ENCODE data around the gene EHD3. TPM values are rescaled to one million over a fixed set of nuclear protein-coding genes. Genes with fewer than 3 reads are reported as not detected.
A peak's percentile ranks its signal among the peaks of the same experiment; 100 is the strongest.

The EHD3 gene
- total RNA-seq, 1 experiment from 2014 or later, result 152 TPM

- Histone ChIP-seq H3K36me3 (ENCODE audit: insufficient read depth, low read length) (no peaks in the 10 kb centered on the region), H3K27me3 (ENCODE audit: low read length) (no peaks in the 10 kb centered on the region), H3K9ac (ENCODE audit: low read length) (peak overlapping the region; percentile 34; the same call in 1 of the 2 replicates), H3K4me3 (ENCODE audit: low read length) (no peak overlapping the region; the same call in 1 of the 2 replicates), H3K9me2 (replicated peaks; ENCODE audit: insufficient read depth, low read length) (no peaks in the 10 kb centered on the region), H3K9me3 (ENCODE audit: low read length) (no peaks in the 10 kb centered on the region), H2AFZ (ENCODE audit: low read length) (0 out of 2 replicates have a peak overlapping the region, but pooled peaks have one; percentile 2), H3K4me1 (ENCODE audit: low read length) (peaks cover 65% of the 10 kb centered on the region), H3K27ac (ENCODE audit: low read length) (peak overlapping the region; percentile 57), H4K20me1 (ENCODE audit: insufficient read depth, low read depth, low read length) (no peaks in the 10 kb centered on the region), H3K4me2 (ENCODE audit: low read depth, low read length, poor library complexity, severe bottlenecking) (peak overlapping the region; percentile 42), H3K79me2 (ENCODE audit: low read length) (no peaks in the 10 kb centered on the region)
- no peak for DNase-seq
These were observed 19.5 kb upstream of the EHD3 start for GRCh38 chr2:31214444-31214915.

GRCh38 chr2:31216734-31217133 lies 17.2 kb upstream of the EHD3 start:
- H2AFZ ChIP-seq (ENCODE audit: low read length), result no peak overlapping the region
- no peaks in the 10 kb centered on the region for H3K36me3 ChIP-seq (ENCODE audit: insufficient read depth, low read length)
- no peak overlapping the region for H3K4me3 ChIP-seq (ENCODE audit: low read length)
- H3K79me2 ChIP-seq (ENCODE audit: low read length), result no peaks in the 10 kb centered on the region
- H3K9me2 ChIP-seq (replicated peaks; ENCODE audit: insufficient read depth, low read length), result no peaks in the 10 kb centered on the region
- no peak for DNase-seq
- no peak overlapping the region for H3K27ac ChIP-seq (ENCODE audit: low read length)
- H4K20me1 ChIP-seq (ENCODE audit: insufficient read depth, low read depth, low read length), result no peaks in the 10 kb centered on the region
- H3K9ac ChIP-seq (ENCODE audit: low read length), result no peak overlapping the region
- H3K4me1 ChIP-seq (ENCODE audit: low read length), result peaks cover 61% of the 10 kb centered on the region
- H3K4me2 ChIP-seq (ENCODE audit: low read depth, low read length, poor library complexity, severe bottlenecking), result no peak overlapping the region
- H3K27me3 ChIP-seq (ENCODE audit: low read length), result no peaks in the 10 kb centered on the region
- H3K9me3 ChIP-seq (ENCODE audit: low read length), result no peaks in the 10 kb centered on the region

GRCh38 chr2:31217465-31218200 lies 16.3 kb upstream of the EHD3 start, which contains the start of gene CAPN14:
CAPN14 (minus strand) TSS chr2:31217515; CDS start chr2:31205447, 12,068 bp downstream.
- no peaks in the 10 kb centered on the region for H3K36me3 ChIP-seq (ENCODE audit: insufficient read depth, low read length)
- H3K4me2 ChIP-seq (ENCODE audit: low read depth, low read length, poor library complexity, severe bottlenecking), result no peak within 1 kb of the TSS
- H3K79me2 ChIP-seq (ENCODE audit: low read length), result no peaks in the 10 kb centered on the region
- H4K20me1 ChIP-seq (ENCODE audit: insufficient read depth, low read depth, low read length), result no peaks in the 10 kb centered on the region
- no peak for DNase-seq
- no peak within 1 kb of the TSS for H3K27ac ChIP-seq (ENCODE audit: low read length)
- H3K9ac ChIP-seq (ENCODE audit: low read length), result no peak within 1 kb of the TSS
- peaks cover 58% of the 10 kb centered on the region for H3K4me1 ChIP-seq (ENCODE audit: low read length)
- no peaks in the 10 kb centered on the region for H3K9me3 ChIP-seq (ENCODE audit: low read length)
- no peak within 1 kb of the TSS for H2AFZ ChIP-seq (ENCODE audit: low read length)
- no peaks in the 10 kb centered on the region for H3K27me3 ChIP-seq (ENCODE audit: low read length)
- no peak within 1 kb of the TSS for H3K4me3 ChIP-seq (ENCODE audit: low read length)
- no peaks in the 10 kb centered on the region for H3K9me2 ChIP-seq (replicated peaks; ENCODE audit: insufficient read depth, low read length)

GRCh38 chr2:31219131-31219969 lies 14.6 kb upstream of the EHD3 start:
- peak overlapping the region; percentile 10; the same call in 1 of the 2 replicates for H2AFZ ChIP-seq (ENCODE audit: low read length)
- H3K27ac ChIP-seq (ENCODE audit: low read length), result peak overlapping the region; percentile 78
- peak overlapping the region; percentile 66 for H3K4me2 ChIP-seq (ENCODE audit: low read depth, low read length, poor library complexity, severe bottlenecking)

GRCh38 chr2:31221544-31221943 lies 12.4 kb upstream of the EHD3 start:
- Histone ChIP-seq H3K4me3 (ENCODE audit: low read length) (no peak overlapping the region), H3K9ac (ENCODE audit: low read length) (no peak overlapping the region), H3K9me3 (ENCODE audit: low read length) (no peaks in the 10 kb centered on the region), H3K79me2 (ENCODE audit: low read length) (no peaks in the 10 kb centered on the region), H3K9me2 (replicated peaks; ENCODE audit: insufficient read depth, low read length) (no peaks in the 10 kb centered on the region), H4K20me1 (ENCODE audit: insufficient read depth, low read depth, low read length) (no peaks in the 10 kb centered on the region), H3K4me1 (ENCODE audit: low read length) (peaks cover 20% of the 10 kb centered on the region), H2AFZ (ENCODE audit: low read length) (no peak overlapping the region), H3K27me3 (ENCODE audit: low read length) (no peaks in the 10 kb centered on the region), H3K36me3 (ENCODE audit: insufficient read depth, low read length) (no peaks in the 10 kb centered on the region), H3K27ac (ENCODE audit: low read length) (no peak overlapping the region), H3K4me2 (ENCODE audit: low read depth, low read length, poor library complexity, severe bottlenecking) (no peak overlapping the region)
- no peak for DNase-seq

More at GRCh38 chr2:31219131-31219969, 14.6 kb upstream of the EHD3 start:
- no peaks in the 10 kb centered on the region for H3K9me2 ChIP-seq (replicated peaks; ENCODE audit: insufficient read depth, low read length)
- H3K4me1 ChIP-seq (ENCODE audit: low read length), result peaks cover 41% of the 10 kb centered on the region
- H3K79me2 ChIP-seq (ENCODE audit: low read length), result no peaks in the 10 kb centered on the region
- H3K9me3 ChIP-seq (ENCODE audit: low read length), result no peaks in the 10 kb centered on the region
- no peaks in the 10 kb centered on the region for H3K27me3 ChIP-seq (ENCODE audit: low read length)
- no peaks in the 10 kb centered on the region for H4K20me1 ChIP-seq (ENCODE audit: insufficient read depth, low read depth, low read length)
- no peaks in the 10 kb centered on the region for H3K36me3 ChIP-seq (ENCODE audit: insufficient read depth, low read length)
- H3K9ac ChIP-seq (ENCODE audit: low read length), result peak overlapping the region; percentile 60
- peak overlapping the region; percentile 56; the same call in 1 of the 2 replicates for H3K4me3 ChIP-seq (ENCODE audit: low read length)
- DNase-seq, result peak; percentile 90

- Histone ChIP-seq H3K27ac (ENCODE audit: low read length) (no peak overlapping the region), H3K4me2 (ENCODE audit: low read depth, low read length, poor library complexity, severe bottlenecking) (no peak overlapping the region), H3K9ac (ENCODE audit: low read length) (no peak overlapping the region), H3K9me2 (replicated peaks; ENCODE audit: insufficient read depth, low read length) (no peaks in the 10 kb centered on the region), H3K4me3 (ENCODE audit: low read length) (no peak overlapping the region), H3K9me3 (ENCODE audit: low read length) (no peaks in the 10 kb centered on the region), H3K79me2 (ENCODE audit: low read length) (no peaks in the 10 kb centered on the region), H3K27me3 (ENCODE audit: low read length) (no peaks in the 10 kb centered on the region), H3K4me1 (ENCODE audit: low read length) (peaks cover 20% of the 10 kb centered on the region), H3K36me3 (ENCODE audit: insufficient read depth, low read length) (no peaks in the 10 kb centered on the region), H4K20me1 (ENCODE audit: insufficient read depth, low read depth, low read length) (no peaks in the 10 kb centered on the region), H2AFZ (ENCODE audit: low read length) (no peak overlapping the region)
- DNase-seq, result no peak
These were observed 11.9 kb upstream of the EHD3 start for GRCh38 chr2:31222071-31222470.

- H3K4me2 ChIP-seq (ENCODE audit: low read depth, low read length, poor library complexity, severe bottlenecking), result no peak overlapping the region
These were observed 10.9 kb upstream of the EHD3 start for GRCh38 chr2:31223026-31223425.

GRCh38 chr2:31223749-31224148 lies 10.2 kb upstream of the EHD3 start:
- DNase-seq, result no peak
- no peaks in the 10 kb centered on the region for H3K36me3 ChIP-seq (ENCODE audit: insufficient read depth, low read length)
- H3K4me3 ChIP-seq (ENCODE audit: low read length), result no peak overlapping the region
- peaks cover 18% of the 10 kb centered on the region for H3K4me1 ChIP-seq (ENCODE audit: low read length)
- no peak overlapping the region for H3K27ac ChIP-seq (ENCODE audit: low read length)
- no peaks in the 10 kb centered on the region for H3K9me2 ChIP-seq (replicated peaks; ENCODE audit: insufficient read depth, low read length)
- H3K27me3 ChIP-seq (ENCODE audit: low read length), result no peaks in the 10 kb centered on the region
- no peak overlapping the region for H3K9ac ChIP-seq (ENCODE audit: low read length)
- H3K79me2 ChIP-seq (ENCODE audit: low read length), result no peaks in the 10 kb centered on the region
- H2AFZ ChIP-seq (ENCODE audit: low read length), result no peak overlapping the region
- no peaks in the 10 kb centered on the region for H4K20me1 ChIP-seq (ENCODE audit: insufficient read depth, low read depth, low read length)
- no peaks in the 10 kb centered on the region for H3K9me3 ChIP-seq (ENCODE audit: low read length)
- H3K4me2 ChIP-seq (ENCODE audit: low read depth, low read length, poor library complexity, severe bottlenecking), result no peak overlapping the region

More at GRCh38 chr2:31223026-31223425, 10.9 kb upstream of the EHD3 start:
- Histone ChIP-seq H3K9me3 (ENCODE audit: low read length) (no peaks in the 10 kb centered on the region), H3K36me3 (ENCODE audit: insufficient read depth, low read length) (no peaks in the 10 kb centered on the region), H3K9me2 (replicated peaks; ENCODE audit: insufficient read depth, low read length) (no peaks in the 10 kb centered on the region), H2AFZ (ENCODE audit: low read length) (no peak overlapping the region), H3K27me3 (ENCODE audit: low read length) (no peaks in the 10 kb centered on the region), H3K4me1 (ENCODE audit: low read length) (peaks cover 20% of the 10 kb centered on the region), H3K27ac (ENCODE audit: low read length) (no peak overlapping the region), H3K79me2 (ENCODE audit: low read length) (no peaks in the 10 kb centered on the region), H4K20me1 (ENCODE audit: insufficient read depth, low read depth, low read length) (no peaks in the 10 kb centered on the region), H3K9ac (ENCODE audit: low read length) (no peak overlapping the region), H3K4me3 (ENCODE audit: low read length) (no peak overlapping the region)
- no peak for DNase-seq
